Stimulated activated CD8-positive, alpha-beta memory T cell treated with anti-CD3 and anti-CD28 coated beads, Interleukin-4, amount 100 ng/mL, for 48 hours (primary cell): ENCODE results near the gene ZBTB7C.

Experiments used
- DNase-seq: peaks from one replicate; pipeline ENCODE4 v3.0.0-alpha.2; 2020

The ZBTB7C gene

GRCh38 chr18:48027401-48027963 lies 381.7 kb downstream of the ZBTB7C start:
- DNase-seq = no peak

- DNase-seq = no peak
Measured at GRCh38 chr18:48026216-48026615, 383.0 kb downstream of the ZBTB7C start.

DNA sequence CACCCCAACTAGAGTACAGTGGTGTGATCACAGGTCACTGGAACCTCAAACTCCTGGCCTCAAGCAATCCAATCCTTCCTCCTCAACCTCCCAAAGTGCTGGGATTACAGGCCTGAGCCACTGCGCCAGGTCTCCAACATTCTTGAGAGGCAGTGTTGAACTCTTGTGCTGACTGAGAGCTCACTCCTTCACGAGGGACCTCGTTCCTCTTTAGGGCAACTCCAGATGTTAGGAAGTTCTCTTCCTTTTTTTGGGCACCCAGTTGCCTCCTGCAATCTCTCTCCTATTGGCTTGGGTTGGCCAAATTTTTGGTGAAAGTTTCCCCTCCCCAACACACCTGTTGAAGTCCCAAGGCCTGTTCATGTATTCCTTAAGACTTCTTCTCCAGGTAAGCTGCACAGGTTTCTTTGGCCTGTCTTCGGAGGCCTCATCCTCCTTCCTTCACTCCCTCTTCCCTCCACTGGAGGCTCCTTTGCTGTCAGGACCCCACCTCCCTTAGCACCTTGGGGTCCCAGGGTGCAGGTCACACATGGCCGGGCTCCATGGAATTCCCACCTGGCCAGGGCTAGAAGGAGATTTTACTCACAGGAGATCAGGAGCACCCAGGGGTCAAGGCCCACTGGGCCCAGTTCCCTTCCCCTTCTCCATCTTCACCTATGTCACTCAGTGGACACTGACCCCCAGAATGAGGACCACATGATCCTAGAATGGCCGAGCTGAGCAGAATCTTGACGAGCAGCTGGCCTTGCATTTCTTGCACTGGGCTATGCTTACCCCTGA lies 384.1 kb downstream of the ZBTB7C start:
- DNase-seq = no peak

GRCh38 chr18:48024009-48024512 lies 385.1 kb downstream of the ZBTB7C start:
- DNase-seq = no peak

- DNase-seq = peak; percentile 35
Measured at GRCh38 chr18:48023334-48024008, 385.7 kb downstream of the ZBTB7C start.

GRCh38 chr18:48022531-48023329 lies 386.5 kb downstream of the ZBTB7C start:
- DNase-seq = no peak

- no peak for DNase-seq
Measured at GRCh38 chr18:48022021-48022420, 387.2 kb downstream of the ZBTB7C start.

GRCh38 chr18:48021273-48021914 lies 387.8 kb downstream of the ZBTB7C start:
- DNase-seq = no peak

DNA sequence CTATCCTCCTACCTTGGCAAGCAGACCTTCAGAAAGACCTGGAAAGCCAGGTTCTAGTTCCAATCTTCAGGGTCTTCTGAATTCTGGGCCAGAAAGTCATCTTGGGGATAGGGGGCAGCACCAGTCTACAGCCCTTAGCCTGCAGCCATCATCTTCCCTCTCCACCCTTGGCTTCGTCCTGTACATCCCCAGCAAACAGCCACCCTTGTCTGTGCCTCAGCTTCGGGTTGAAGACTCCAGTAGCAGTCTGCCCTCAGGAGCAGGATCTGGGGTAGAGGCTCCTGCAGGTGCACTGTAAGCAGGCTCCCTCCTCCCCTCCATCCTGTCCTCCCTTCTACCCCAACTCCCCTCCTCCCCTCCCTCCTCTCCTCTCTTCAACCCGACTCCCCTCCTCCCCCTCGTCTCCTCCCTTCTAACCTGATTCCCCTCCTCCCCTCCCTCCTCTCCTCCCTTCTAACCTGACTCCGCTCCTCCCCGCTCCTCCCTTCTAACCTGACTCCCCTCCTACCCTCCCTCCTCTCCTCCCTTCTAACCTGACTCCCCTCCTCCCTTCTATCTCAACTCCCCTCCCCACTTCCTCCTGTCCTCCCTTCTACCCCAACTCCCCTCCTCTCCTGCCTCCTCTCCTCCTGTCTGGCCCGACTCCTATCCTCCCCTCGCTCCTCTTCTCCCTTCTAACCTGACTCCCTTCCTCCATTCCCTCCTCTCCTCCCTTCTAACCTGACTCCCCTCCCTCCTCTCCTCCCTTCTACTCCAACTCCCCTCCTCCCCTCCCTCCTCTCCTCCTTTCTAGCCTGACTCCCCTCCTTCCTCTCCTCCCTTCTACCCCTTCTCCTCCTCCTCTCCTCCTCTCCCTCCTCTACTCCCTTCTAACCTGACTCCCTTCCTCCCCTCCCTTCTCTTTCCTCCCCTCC lies 388.6 kb downstream of the ZBTB7C start:
- DNase-seq = no peak

- no peak for DNase-seq
Measured at GRCh38 chr18:48019557-48020325, 389.4 kb downstream of the ZBTB7C start.

DNA sequence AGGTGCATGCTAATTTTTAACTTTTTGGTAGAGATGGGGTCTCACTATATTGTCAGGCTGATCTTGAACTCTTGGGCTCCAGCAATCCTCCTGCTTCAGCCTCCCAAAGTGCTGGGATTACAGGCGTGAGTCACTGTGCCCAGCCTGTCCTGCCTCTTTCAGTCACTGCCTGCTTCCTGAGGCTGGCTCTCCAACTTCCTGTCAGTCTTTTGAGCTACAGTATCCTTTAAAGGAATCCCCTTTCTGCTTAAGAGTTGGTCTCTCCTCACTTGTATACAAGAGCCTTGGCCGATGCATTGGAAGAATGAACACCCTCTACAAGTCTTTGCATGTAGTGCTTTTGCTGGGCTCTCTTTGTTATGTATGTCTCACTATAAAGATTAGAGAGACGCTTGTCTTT lies 390.3 kb downstream of the ZBTB7C start:
- no peak for DNase-seq

- no peak for DNase-seq
Measured at GRCh38 chr18:48017635-48018034, 391.5 kb downstream of the ZBTB7C start.

GRCh38 chr18:48013162-48013561 lies 396.0 kb downstream of the ZBTB7C start:
- DNase-seq = no peak

- peak; percentile 16 for DNase-seq
Measured at GRCh38 chr18:48011926-48012465, 397.2 kb downstream of the ZBTB7C start.

- DNase-seq = no peak
Measured at GRCh38 chr18:48010264-48010663, 398.9 kb downstream of the ZBTB7C start.

GRCh38 chr18:48009116-48009745 lies 400.0 kb downstream of the ZBTB7C start:
- peak; percentile 7 for DNase-seq

DNA sequence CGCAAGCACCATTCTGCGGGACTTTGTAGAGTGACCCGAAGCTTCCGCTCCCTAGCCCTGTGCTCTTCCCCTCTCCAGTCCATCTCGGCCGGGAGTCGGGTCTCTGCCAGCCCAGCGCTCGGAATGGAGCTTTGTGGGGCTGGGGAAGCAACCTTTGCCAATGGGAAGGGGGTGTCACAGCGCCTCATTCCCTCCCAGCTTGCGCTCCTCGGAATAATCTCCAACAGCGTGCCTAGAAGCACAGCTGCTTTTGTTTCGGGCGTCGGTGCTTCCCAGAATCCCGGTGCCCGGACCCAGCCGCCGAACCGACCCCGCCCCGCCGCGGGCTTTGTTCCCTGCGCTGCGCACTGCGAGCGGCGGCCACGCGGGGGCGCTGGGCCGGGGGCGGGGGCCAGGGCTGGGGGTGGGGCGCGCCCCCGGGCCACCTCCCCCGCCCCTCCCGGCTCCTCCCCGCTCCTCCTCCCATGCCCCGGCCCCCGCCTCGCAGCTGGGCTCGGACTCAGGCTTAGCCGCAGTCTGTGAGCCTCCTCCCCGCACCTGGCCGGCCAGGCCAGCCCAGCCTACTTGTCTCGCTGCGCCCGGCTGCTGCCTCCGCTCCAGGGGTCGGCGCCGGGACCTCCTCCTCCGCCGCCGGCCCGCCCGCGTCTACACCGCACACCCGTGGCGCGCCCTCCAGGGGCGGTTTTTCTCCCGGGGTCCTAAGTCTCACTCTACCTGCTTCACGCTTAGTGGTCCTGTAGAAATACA lies 401.1 kb downstream of the ZBTB7C start:
- peak; percentile 65 for DNase-seq

DNA sequence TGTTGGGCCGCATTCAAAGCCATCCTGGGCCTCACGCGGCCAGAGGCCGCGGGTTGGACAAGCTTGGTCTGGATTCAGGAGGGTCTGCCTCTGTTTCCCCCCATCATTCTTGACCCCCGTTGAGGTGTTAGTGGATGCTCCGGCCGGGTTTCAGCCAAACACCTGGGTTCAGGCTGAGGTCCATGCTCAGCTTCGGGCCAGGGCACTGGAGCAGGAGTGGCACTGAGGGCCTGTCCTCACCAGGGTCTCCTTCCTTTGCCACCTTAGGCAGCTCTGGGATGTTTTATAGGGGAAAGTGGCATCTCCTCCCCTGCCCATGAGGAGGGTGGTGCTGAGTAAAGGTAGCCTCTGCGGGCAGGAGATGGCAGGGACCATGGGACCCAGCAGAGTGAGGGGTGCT lies 401.8 kb downstream of the ZBTB7C start:
- no peak for DNase-seq
